Muscle layer of duodenum (tissue), 2 donors: ENCODE results near the gene ADAM15.

Experiments used
- H3K27ac ChIP-seq: one replicate; pipeline ENCODE4 v1.7.0; 2013; ENCODE audit warnings: mild to moderate bottlenecking, low read length
- H3K27me3 ChIP-seq: one replicate; pipeline ENCODE4 v1.7.0; 2013; ENCODE audit warnings: low read depth, mild to moderate bottlenecking, control low read depth, low read length
- H3K36me3 ChIP-seq, 2 donors: one replicate each; pipeline ENCODE4 v1.7.0; 2013; ENCODE audit warnings: low read length in 2 of 2, control low read depth in 1 of 2, mild to moderate bottlenecking in 1 of 2; ENCODE audit not compliant: insufficient read depth in 2 of 2, control insufficient read depth in 1 of 2
- H3K4me1 ChIP-seq, 2 donors: one replicate each; pipeline ENCODE4 v1.7.0; 2013; ENCODE audit warnings: low read length in 2 of 2, mild to moderate bottlenecking in 2 of 2, control low read depth in 1 of 2, moderate library complexity in 1 of 2; ENCODE audit not compliant: insufficient read depth in 2 of 2, control insufficient read depth in 1 of 2
- H3K4me3 ChIP-seq, 2 donors: one replicate each; pipeline ENCODE4 v1.7.0; 2013; ENCODE audit warnings: low read length in 2 of 2, low read depth in 1 of 2, mild to moderate bottlenecking in 1 of 2
- H3K9me3 ChIP-seq, 2 donors: one replicate each; pipeline ENCODE4 v1.7.0; 2013; ENCODE audit warnings: low read length in 2 of 2, control low read depth in 1 of 2, mild to moderate bottlenecking in 1 of 2; ENCODE audit not compliant: control insufficient read depth in 1 of 2
- donor health status: healthy.

The ADAM15 gene

GRCh38 chr1:155079487-155080311 lies 28.6 kb downstream of the ADAM15 start:
- Histone ChIP-seq H3K36me3 (no peaks in the 10 kb centered on the region), H3K4me1 (peaks cover 8 to 54% of the 10 kb centered on the region in 2 donors), H3K4me3 (peak overlapping the region in 1 of 2 donors; percentile 53), H3K27ac (no peak overlapping the region), H3K9me3 (no peaks in the 10 kb centered on the region), H3K27me3 (peaks cover 54% of the 10 kb centered on the region)

- Histone ChIP-seq H3K27ac (no peak overlapping the region), H3K9me3 (no peaks in the 10 kb centered on the region), H3K4me1 (peaks cover 8 to 54% of the 10 kb centered on the region in 2 donors), H3K4me3 (peak overlapping the region in 1 of 2 donors; percentile 53), H3K27me3 (peaks cover 54% of the 10 kb centered on the region), H3K36me3 (no peaks in the 10 kb centered on the region)
These were observed 29.5 kb downstream of the ADAM15 start for GRCh38 chr1:155080312-155081228.

GRCh38 chr1:155081472-155082300 lies 30.6 kb downstream of the ADAM15 start:
- no peaks in the 10 kb centered on the region for H3K9me3 ChIP-seq
- H3K27ac ChIP-seq, result no peak overlapping the region
- peaks cover 8 to 54% of the 10 kb centered on the region in 2 donors for H3K4me1 ChIP-seq
- no peaks in the 10 kb centered on the region for H3K36me3 ChIP-seq
- H3K27me3 ChIP-seq, result peaks cover 54% of the 10 kb centered on the region
- peak overlapping the region in 1 of 2 donors; percentile 42 for H3K4me3 ChIP-seq

- Histone ChIP-seq H3K27ac (no peak overlapping the region), H3K27me3 (peaks cover 54% of the 10 kb centered on the region), H3K9me3 (no peaks in the 10 kb centered on the region), H3K4me3 (peak overlapping the region in 1 of 2 donors; percentile 42), H3K4me1 (peaks cover 8 to 54% of the 10 kb centered on the region in 2 donors), H3K36me3 (no peaks in the 10 kb centered on the region)
These were observed 31.4 kb downstream of the ADAM15 start for GRCh38 chr1:155082301-155083051.

- no peaks in the 10 kb centered on the region for H3K9me3 ChIP-seq
- H3K36me3 ChIP-seq, result no peaks in the 10 kb centered on the region
- H3K27ac ChIP-seq, result no peak overlapping the region
- peaks cover 54% of the 10 kb centered on the region for H3K27me3 ChIP-seq
- H3K4me1 ChIP-seq, result peaks cover 8 to 54% of the 10 kb centered on the region in 2 donors
- no peak overlapping the region for H3K4me3 ChIP-seq
These were observed 32.0 kb downstream of the ADAM15 start for GRCh38 chr1:155083052-155083541.

GRCh38 chr1:155083865-155084721 lies 33.0 kb downstream of the ADAM15 start:
- Histone ChIP-seq H3K4me1 (peaks cover 8 to 47% of the 10 kb centered on the region in 2 donors), H3K9me3 (no peaks in the 10 kb centered on the region), H3K27ac (no peak overlapping the region), H3K4me3 (peak overlapping the region; percentile 78 to 79), H3K36me3 (no peaks in the 10 kb centered on the region), H3K27me3 (peaks cover 52% of the 10 kb centered on the region)

GRCh38 chr1:155084722-155085503 lies 33.8 kb downstream of the ADAM15 start:
- Histone ChIP-seq H3K9me3 (no peaks in the 10 kb centered on the region), H3K27ac (peak overlapping the region; percentile 87), H3K4me1 (peaks cover 8 to 39% of the 10 kb centered on the region in 2 donors), H3K36me3 (no peaks in the 10 kb centered on the region), H3K27me3 (peaks cover 43% of the 10 kb centered on the region), H3K4me3 (peak overlapping the region; percentile 78 to 79)

GRCh38 chr1:155085504-155086127 lies 34.5 kb downstream of the ADAM15 start:
- peak overlapping the region; percentile 87 for H3K27ac ChIP-seq
- peaks cover 8 to 32% of the 10 kb centered on the region in 2 donors for H3K4me1 ChIP-seq
- H3K36me3 ChIP-seq, result no peaks in the 10 kb centered on the region
- H3K4me3 ChIP-seq, result peak overlapping the region; percentile 78 to 79
- H3K9me3 ChIP-seq, result no peaks in the 10 kb centered on the region
- peaks cover 36% of the 10 kb centered on the region for H3K27me3 ChIP-seq
